ENCODE data around the gene KIF21B.

The KIF21B gene

DNA sequence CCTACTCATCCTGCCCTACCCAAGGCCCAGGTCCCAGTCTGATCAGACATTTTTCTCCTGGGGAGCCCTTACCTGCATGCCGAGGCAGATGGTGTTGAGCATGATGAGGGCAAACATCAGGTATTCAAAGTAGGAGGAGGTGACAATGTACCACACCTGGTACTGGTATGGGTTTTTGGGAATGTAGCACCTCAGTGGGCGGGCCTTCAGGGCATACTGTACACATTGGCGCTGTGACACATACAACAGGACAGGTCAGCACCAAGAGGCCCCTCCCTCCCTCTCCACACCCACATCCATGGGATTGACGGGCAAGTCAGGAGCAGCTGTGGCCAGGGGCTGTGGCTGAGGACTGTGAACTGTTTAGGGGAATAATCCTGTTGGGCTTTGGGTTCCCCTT, 37.1 kb upstream of the KIF21B start:
- no peaks in the 10 kb centered on the region for H3K4me1 ChIP-seq (ENCODE audit: low read depth, poor library complexity, severe bottlenecking)
- H3K9ac ChIP-seq, result no peak overlapping the region
- peaks cover 7% of the 10 kb centered on the region; the same call in 1 of the 2 replicates for H3K27me3 ChIP-seq (ENCODE audit: insufficient read depth, low read depth)
- H2AFZ ChIP-seq (ENCODE audit: low read depth), result no peak overlapping the region
- H4K20me1 ChIP-seq (ENCODE audit: insufficient read depth), result no peaks in the 10 kb centered on the region
- H3K79me2 ChIP-seq (ENCODE audit: insufficient read depth, low read depth), result no peaks in the 10 kb centered on the region
- H3K27ac ChIP-seq, result no peak overlapping the region
- TF ChIP-seq, protein P1, sequence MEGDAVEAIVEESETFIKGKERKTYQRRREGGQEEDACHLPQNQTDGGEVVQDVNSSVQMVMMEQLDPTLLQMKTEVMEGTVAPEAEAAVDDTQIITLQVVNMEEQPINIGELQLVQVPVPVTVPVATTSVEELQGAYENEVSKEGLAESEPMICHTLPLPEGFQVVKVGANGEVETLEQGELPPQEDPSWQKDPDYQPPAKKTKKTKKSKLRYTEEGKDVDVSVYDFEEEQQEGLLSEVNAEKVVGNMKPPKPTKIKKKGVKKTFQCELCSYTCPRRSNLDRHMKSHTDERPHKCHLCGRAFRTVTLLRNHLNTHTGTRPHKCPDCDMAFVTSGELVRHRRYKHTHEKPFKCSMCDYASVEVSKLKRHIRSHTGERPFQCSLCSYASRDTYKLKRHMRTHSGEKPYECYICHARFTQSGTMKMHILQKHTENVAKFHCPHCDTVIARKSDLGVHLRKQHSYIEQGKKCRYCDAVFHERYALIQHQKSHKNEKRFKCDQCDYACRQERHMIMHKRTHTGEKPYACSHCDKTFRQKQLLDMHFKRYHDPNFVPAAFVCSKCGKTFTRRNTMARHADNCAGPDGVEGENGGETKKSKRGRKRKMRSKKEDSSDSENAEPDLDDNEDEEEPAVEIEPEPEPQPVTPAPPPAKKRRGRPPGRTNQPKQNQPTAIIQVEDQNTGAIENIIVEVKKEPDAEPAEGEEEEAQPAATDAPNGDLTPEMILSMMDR (conservative IDR thresholded peaks at IDR 0.05; ENCODE audit: low read depth, low read length), result no peak
- H3K4me2 ChIP-seq, result no peak overlapping the region
- no peak overlapping the region for H3K4me3 ChIP-seq (IDR thresholded peaks at IDR 0.05; ENCODE audit: insufficient read depth, low read depth, low read length)
- no peaks in the 10 kb centered on the region for H3K36me3 ChIP-seq (ENCODE audit: insufficient read depth)

DNA sequence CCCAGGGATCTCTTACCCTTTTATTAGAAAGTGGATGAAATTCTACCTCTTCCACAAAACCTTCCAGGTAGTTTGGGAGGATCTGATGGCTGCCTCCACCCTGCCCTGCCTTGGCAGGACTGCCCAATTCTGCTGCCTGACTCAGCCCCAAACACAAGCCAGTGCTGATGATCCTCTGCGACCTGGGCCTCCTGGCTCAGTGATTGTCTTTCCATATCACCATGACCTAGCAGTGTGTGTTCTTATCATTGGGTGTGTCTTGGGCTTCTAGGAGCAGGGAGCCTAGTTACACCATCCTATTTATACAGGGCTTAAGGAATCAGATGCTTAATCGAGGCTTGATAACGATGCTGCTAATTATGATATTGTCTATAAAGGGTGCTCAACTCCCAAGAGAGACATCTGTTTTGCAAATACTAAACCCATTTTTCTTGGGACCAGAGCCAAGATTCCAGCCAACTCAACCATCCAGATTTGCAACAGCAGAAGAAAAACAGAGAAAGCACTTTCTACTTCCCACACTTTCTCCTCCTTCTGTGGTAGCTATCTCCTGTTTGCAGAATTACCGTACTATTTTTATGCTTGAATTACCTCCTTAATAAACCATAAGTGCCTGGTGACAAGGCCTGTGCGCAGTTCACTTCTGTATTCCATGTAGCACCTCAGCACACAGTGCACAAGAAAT, 36.5 kb upstream of the KIF21B start:
- Histone ChIP-seq H3K27me3 (ENCODE audit: insufficient read depth, low read depth) (peaks cover 7% of the 10 kb centered on the region; the same call in 1 of the 2 replicates), H3K4me3 (IDR thresholded peaks at IDR 0.05; ENCODE audit: insufficient read depth, low read depth, low read length) (no peak overlapping the region), H2AFZ (ENCODE audit: low read depth) (no peak overlapping the region), H3K36me3 (ENCODE audit: insufficient read depth) (no peaks in the 10 kb centered on the region), H3K79me2 (ENCODE audit: insufficient read depth, low read depth) (no peaks in the 10 kb centered on the region), H3K9ac (no peak overlapping the region), H3K27ac (no peak overlapping the region), H4K20me1 (ENCODE audit: insufficient read depth) (no peaks in the 10 kb centered on the region), H3K4me1 (ENCODE audit: low read depth, poor library complexity, severe bottlenecking) (no peaks in the 10 kb centered on the region), H3K4me2 (no peak overlapping the region)
- TF ChIP-seq, protein P1 (conservative IDR thresholded peaks at IDR 0.05; ENCODE audit: low read depth, low read length), result no peak

DNA sequence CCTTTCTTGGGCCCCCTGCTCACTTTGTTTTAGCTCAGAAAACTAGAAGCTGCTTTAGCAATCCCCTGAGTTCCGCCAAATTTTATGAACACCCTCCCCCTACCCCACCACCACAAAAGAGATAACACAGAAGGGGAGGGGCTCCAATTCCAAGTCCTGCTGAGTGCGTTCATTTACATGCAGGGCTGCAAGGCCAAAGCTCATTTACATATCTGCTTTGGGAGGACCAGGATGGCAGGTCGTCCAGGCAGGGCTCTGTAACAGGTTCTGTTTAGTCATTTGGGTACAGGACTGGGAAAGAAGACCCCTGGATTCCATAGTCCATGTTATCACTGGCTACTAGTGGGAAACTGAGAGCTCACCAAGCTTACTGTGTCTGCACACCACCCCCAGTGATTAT, 35.9 kb upstream of the KIF21B start:
- Histone ChIP-seq H3K79me2 (ENCODE audit: insufficient read depth, low read depth) (no peaks in the 10 kb centered on the region), H3K27ac (no peak overlapping the region), H3K4me3 (IDR thresholded peaks at IDR 0.05; ENCODE audit: insufficient read depth, low read depth, low read length) (no peak overlapping the region), H3K9ac (no peak overlapping the region), H3K27me3 (ENCODE audit: insufficient read depth, low read depth) (peaks cover 7% of the 10 kb centered on the region; the same call in 1 of the 2 replicates), H3K4me2 (no peak overlapping the region), H3K36me3 (ENCODE audit: insufficient read depth) (no peaks in the 10 kb centered on the region), H4K20me1 (ENCODE audit: insufficient read depth) (no peaks in the 10 kb centered on the region), H3K4me1 (ENCODE audit: low read depth, poor library complexity, severe bottlenecking) (no peaks in the 10 kb centered on the region), H2AFZ (ENCODE audit: low read depth) (no peak overlapping the region)
- TF ChIP-seq, protein P1 (conservative IDR thresholded peaks at IDR 0.05; ENCODE audit: low read depth, low read length), result no peak

DNA sequence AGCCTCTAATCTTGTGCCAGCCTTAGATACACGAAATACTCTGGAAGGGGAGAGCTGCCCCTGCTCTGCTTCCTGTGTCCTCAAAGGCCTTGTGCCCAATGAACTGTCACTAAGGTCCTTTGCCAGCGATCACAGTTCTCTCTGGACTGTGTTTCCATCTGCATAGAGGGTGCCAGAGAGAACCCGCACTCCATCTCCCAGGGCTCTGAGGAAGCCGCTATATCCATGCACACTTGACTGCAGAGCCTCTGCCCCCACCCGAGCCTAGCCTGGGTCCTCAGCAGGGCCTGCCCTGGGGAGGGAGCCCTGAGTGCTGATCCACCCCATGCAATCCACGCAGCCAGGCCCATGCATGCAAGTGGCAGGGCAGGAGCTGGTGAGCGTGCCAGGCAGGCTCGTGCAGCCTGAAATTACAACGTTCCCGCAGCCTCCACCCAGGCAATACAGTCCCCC, 30.6 kb upstream of the KIF21B start:
- Histone ChIP-seq H3K36me3 (ENCODE audit: insufficient read depth) (no peaks in the 10 kb centered on the region), H4K20me1 (ENCODE audit: insufficient read depth) (no peaks in the 10 kb centered on the region), H3K27ac (no peak overlapping the region), H3K9ac (no peak overlapping the region), H3K4me1 (ENCODE audit: low read depth, poor library complexity, severe bottlenecking) (no peaks in the 10 kb centered on the region), H3K79me2 (ENCODE audit: insufficient read depth, low read depth) (no peaks in the 10 kb centered on the region), H3K4me2 (no peak overlapping the region), H2AFZ (ENCODE audit: low read depth) (no peak overlapping the region), H3K4me3 (IDR thresholded peaks at IDR 0.05; ENCODE audit: insufficient read depth, low read depth, low read length) (no peak overlapping the region), H3K27me3 (ENCODE audit: insufficient read depth, low read depth) (peaks cover 3% of the 10 kb centered on the region; the same call in 1 of the 2 replicates)
- TF ChIP-seq, protein P1 (conservative IDR thresholded peaks at IDR 0.05; ENCODE audit: low read depth, low read length), result no peak
